HepG2 (cell line): ENCODE measurements around the gene HES6. TPM values are rescaled to one million over a fixed set of nuclear protein-coding genes. Genes with fewer than 3 reads are reported as not detected.
A peak's percentile ranks its signal among the peaks of the same experiment; 100 is the strongest.

Experiments
- GABPA ChIP-seq, 2 experiments: IDR thresholded peaks; 2 replicates each; pipeline ENCODE4 v1.6.1; 2011 to 2016; ENCODE audit warnings: low read depth in 2 of 2, low read length in 1 of 2, missing biosample characterization in 1 of 2, missing genetic modification characterization in 1 of 2
- GMEB1 ChIP-seq: sonication (generic); formaldehyde crosslinking; IDR thresholded peaks from 2 replicates; pipeline ENCODE4 v1.5.1; 2020; ENCODE audit warnings: missing genetic modification reagents, mild to moderate bottlenecking, borderline replicate concordance
- HINFP ChIP-seq: sonication (generic); formaldehyde crosslinking; IDR thresholded peaks from 2 replicates; pipeline ENCODE4 v1.4.0; 2020; ENCODE audit warnings: low read depth, mild to moderate bottlenecking, missing genetic modification reagents
- HNRNPL ChIP-seq: fragments of 200-400 bp; formaldehyde crosslinking; IDR thresholded peaks from 2 replicates; pipeline ENCODE4 v1.6.1; 2017; ENCODE audit warnings: mild to moderate bottlenecking, low read depth, low read length
- HOXA7 ChIP-seq: sonication (generic); formaldehyde crosslinking; IDR thresholded peaks from 2 replicates; pipeline ENCODE4 v1.8.1; 2022; ENCODE audit warnings: mild to moderate bottlenecking, missing genetic modification reagents, moderate library complexity
- MED8 ChIP-seq: sonication (generic); formaldehyde crosslinking; IDR thresholded peaks from 2 replicates; pipeline ENCODE4 v1.8.1; 2023; ENCODE audit warnings: mild to moderate bottlenecking, missing genetic modification reagents; ENCODE audit not compliant: insufficient replicate concordance
- MNT ChIP-seq: fragments of 450-650 bp; IDR thresholded peaks from 2 replicates; pipeline ENCODE4 v1.6.1; 2016
- MXD4 ChIP-seq: IDR thresholded peaks from 2 replicates; pipeline ENCODE4 v1.6.1; 2016; ENCODE audit warnings: mild to moderate bottlenecking, missing biosample characterization, missing genetic modification reagents
- MYPOP ChIP-seq: sonication (generic); formaldehyde crosslinking; IDR thresholded peaks from 2 replicates; pipeline ENCODE4 v1.8.1; 2023; ENCODE audit warnings: mild to moderate bottlenecking, moderate library complexity, missing genetic modification reagents
- NFYC ChIP-seq: IDR thresholded peaks from 2 replicates; pipeline ENCODE4 v1.6.1; 2016; ENCODE audit warnings: missing genetic modification reagents, missing compliant biosample characterization
- NR3C1 ChIP-seq: sonication (generic); formaldehyde crosslinking; IDR thresholded peaks from 2 replicates; pipeline ENCODE4 v1.4.0; 2020; ENCODE audit warnings: missing genetic modification reagents
- ONECUT2 ChIP-seq: sonication (generic); formaldehyde crosslinking; IDR thresholded peaks from 2 replicates; pipeline ENCODE4 v1.4.0; 2020; ENCODE audit warnings: missing genetic modification reagents
- SNAPC2 ChIP-seq: sonication (generic); formaldehyde crosslinking; IDR thresholded peaks from 2 replicates; pipeline ENCODE4 v1.8.1; 2022; ENCODE audit warnings: mild to moderate bottlenecking, missing genetic modification reagents
- ZBTB10 ChIP-seq: sonication (generic); formaldehyde crosslinking; IDR thresholded peaks from 2 replicates; pipeline ENCODE4 v1.4.0; 2020; ENCODE audit warnings: missing genetic modification reagents, borderline replicate concordance
- ZNF430 ChIP-seq: sonication (generic); formaldehyde crosslinking; IDR thresholded peaks from 2 replicates; pipeline ENCODE4 v1.9.0; 2021; ENCODE audit warnings: mild to moderate bottlenecking, missing genetic modification reagents
- ZNF639 ChIP-seq: conservative IDR thresholded peaks from 2 replicates; pipeline ENCODE4 v1.6.1; 2018; ENCODE audit warnings: missing genetic modification reagents
- ZNF747 ChIP-seq: sonication (generic); formaldehyde crosslinking; IDR thresholded peaks from 2 replicates; pipeline ENCODE4 v1.8.1; 2023; ENCODE audit warnings: missing genetic modification reagents, mild to moderate bottlenecking, borderline replicate concordance
- polyA plus RNA-seq, 8 experiments: library from polyadenylated mRNA; depleted of rRNA in 3 of 8; stranded (reverse) in 7 of 8; unstranded in 1 of 8; fragments of >200 nt; fragmentation: Illumina TruSeq in 4 of 8; extraction: Trizol in 4 of 8; gene quantifications; 2 replicates each; pipeline versions ENCODE4 v1.2.1 to v1.2.3, GENCODE V29; 2011 to 2016; ENCODE audit warnings: low read depth in 4 of 8, missing spikeins in 1 of 8, mixed read lengths in 1 of 8; ENCODE audit not compliant: insufficient read depth in 1 of 8
- total RNA-seq, 5 experiments: library from RNA; depleted of rRNA; stranded (reverse); fragments of >200 nt; fragmentation: Illumina TruSeq; extraction: Trizol; gene quantifications; 2 replicates each; pipeline ENCODE4 v1.2.3, GENCODE V29; 2016; ENCODE audit warnings: low read depth in 1 of 5

The HES6 gene
- total and polyA plus RNA-seq, 2 of the 13 experiments (the other 11 are each of a cell fraction or from before 2014, with no cell fraction given), result 19.5 to 82.8 TPM

GRCh38 chr2:238286095-238286494 is 46.3 kb upstream of the HES6 start (continued):
- TF ChIP-seq HINFP (0 out of 2 replicates have a peak, but pooled peaks have one; percentile 14), MED8 (CRISPR knock-in tag) (no peak), GMEB1 (CRISPR knock-in tag) (0 out of 2 replicates have a peak, but pooled peaks have one; percentile 35), HNRNPL (no peak), ONECUT2 (no peak), ZNF430 (CRISPR knock-in tag) (peak; percentile 1), MNT (no peak), ZNF747 (CRISPR knock-in tag) (no peak), NFYC (CRISPR knock-in tag) (0 out of 2 replicates have a peak, but pooled peaks have one; percentile 5), HOXA7 (CRISPR knock-in tag) (no peak), NR3C1 (CRISPR knock-in tag) (no peak), MYPOP (CRISPR knock-in tag) (0 out of 2 replicates have a peak, but pooled peaks have one; percentile 19), GABPA (IDR thresholded peaks at IDR 0.05; ENCODE audit: low read depth, low read length) (no peak), GABPA (CRISPR knock-in tag; IDR thresholded peaks at IDR 0.05; ENCODE audit: low read depth) (0 out of 2 replicates have a peak, but pooled peaks have one; percentile 4), ZNF639 (no peak), ZBTB10 (CRISPR knock-in tag) (no peak), SNAPC2 (CRISPR knock-in tag) (no peak), MXD4 (CRISPR knock-in tag) (0 out of 2 replicates have a peak, but pooled peaks have one; percentile 1)
